Transverse colon (tissue), 4 donors: Measurements from ENCODE around the gene SEMA6B.

Experiments used
- EP300 ChIP-seq: sonication (generic); formaldehyde crosslinking; IDR thresholded peaks from one replicate; pipeline ENCODE4 v1.6.1; 2017; ENCODE audit warnings: antibody characterized with exemption, low read depth
- POLR2AphosphoS5 ChIP-seq, 3 donors: sonication (generic); formaldehyde crosslinking; IDR thresholded peaks; one replicate each; pipeline ENCODE4 v1.6.1; 2016; ENCODE audit warnings: antibody characterized with exemption in 3 of 3
- TF ChIP-seq, protein P1 (sequence below), 5 experiments: fragments of 200-600 bp in 3 of 5; fragments of 450-650 bp in 2 of 5; sonication (generic) in 3 of 5; IDR thresholded peaks; 1 replicate in 2 of 5; 2 replicates in 3 of 5; pipeline ENCODE4 v1.5.1; 2016 to 2017; ENCODE audit warnings: antibody characterized with exemption in 5 of 5, inconsistent platforms in 3 of 5, mild to moderate bottlenecking in 2 of 5, moderate library complexity in 1 of 5

DNA sequence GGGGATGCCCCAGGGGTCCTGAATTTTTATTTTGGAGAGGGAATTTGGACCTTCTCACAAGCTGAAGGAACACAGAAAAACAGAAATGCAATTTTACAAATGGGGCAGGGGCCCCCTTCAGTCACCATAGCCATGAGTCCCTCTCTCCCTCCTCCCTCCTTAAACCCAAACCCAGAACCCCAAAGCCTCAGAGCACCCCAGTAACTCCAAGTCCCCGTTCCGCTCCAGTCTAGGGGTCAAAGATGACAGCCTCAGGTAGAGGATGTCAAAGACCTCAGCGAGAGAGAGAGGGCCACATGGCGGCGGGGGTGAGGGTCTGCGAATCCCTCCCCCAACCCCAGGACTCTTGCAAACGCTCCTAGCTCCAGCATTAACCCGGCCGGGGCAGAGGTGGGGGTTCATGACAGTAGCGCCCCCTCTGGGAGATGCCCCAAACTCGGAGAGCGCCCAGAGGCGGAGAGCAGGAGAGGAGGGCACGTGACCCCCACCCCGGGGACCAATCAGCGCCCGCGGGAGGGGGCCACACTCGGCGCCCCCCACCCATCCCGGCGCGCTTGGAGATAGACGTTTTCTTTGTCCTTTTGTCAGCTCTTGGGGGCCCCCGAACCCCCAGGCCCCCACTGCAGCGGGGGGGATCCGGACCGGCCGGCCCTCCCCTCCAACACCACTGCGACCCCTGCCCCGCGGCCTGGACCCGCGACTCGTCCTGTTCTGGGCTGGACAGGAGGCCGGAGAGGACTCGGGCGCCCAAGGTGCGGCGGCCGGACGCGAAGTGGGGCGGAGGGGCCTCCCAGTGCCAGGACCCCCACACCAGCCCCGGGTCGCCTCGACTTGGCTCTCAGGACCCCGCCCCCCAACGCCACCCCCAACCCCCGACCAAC, 20.8 kb upstream of the SEMA6B start:
- TF ChIP-seq, protein P1, sequence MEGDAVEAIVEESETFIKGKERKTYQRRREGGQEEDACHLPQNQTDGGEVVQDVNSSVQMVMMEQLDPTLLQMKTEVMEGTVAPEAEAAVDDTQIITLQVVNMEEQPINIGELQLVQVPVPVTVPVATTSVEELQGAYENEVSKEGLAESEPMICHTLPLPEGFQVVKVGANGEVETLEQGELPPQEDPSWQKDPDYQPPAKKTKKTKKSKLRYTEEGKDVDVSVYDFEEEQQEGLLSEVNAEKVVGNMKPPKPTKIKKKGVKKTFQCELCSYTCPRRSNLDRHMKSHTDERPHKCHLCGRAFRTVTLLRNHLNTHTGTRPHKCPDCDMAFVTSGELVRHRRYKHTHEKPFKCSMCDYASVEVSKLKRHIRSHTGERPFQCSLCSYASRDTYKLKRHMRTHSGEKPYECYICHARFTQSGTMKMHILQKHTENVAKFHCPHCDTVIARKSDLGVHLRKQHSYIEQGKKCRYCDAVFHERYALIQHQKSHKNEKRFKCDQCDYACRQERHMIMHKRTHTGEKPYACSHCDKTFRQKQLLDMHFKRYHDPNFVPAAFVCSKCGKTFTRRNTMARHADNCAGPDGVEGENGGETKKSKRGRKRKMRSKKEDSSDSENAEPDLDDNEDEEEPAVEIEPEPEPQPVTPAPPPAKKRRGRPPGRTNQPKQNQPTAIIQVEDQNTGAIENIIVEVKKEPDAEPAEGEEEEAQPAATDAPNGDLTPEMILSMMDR (IDR thresholded peaks at IDR 0.05) = no peak
- TF ChIP-seq POLR2AphosphoS5 (IDR thresholded peaks at IDR 0.05) (no peak), EP300 (no peak)
